ENCODE results near the gene PMP22.

The PMP22 gene

GRCh38 chr17:15301845-15302244 is 36.7 kb upstream of the PMP22 start:
- no peaks in the 10 kb centered on the region for H3K36me3 ChIP-seq (replicated peaks in 1 of 2; ENCODE audit: control insufficient read depth in 2 of 2, insufficient read depth in 2 of 2, low read length in 2 of 2)
- H2BK120ac ChIP-seq (ENCODE audit: low read depth, low read length), result no peak overlapping the region
- H3K9me3 ChIP-seq (replicated peaks in 1 of 2; ENCODE audit: control insufficient read depth in 2 of 2, insufficient read depth in 1 of 2, low read depth in 1 of 2, low read length in 2 of 2), result peaks cover 0 to 5% of the 10 kb centered on the region in 2 donors
- no peak overlapping the region for H4K8ac ChIP-seq (ENCODE audit: low read depth, low read length)
- no peak overlapping the region for H2BK5ac ChIP-seq (ENCODE audit: low read length)
- no peak for DNase-seq (ENCODE audit: low spot score)
- no peak overlapping the region for H3K23ac ChIP-seq (ENCODE audit: low read depth, low read length, poor library complexity)
- H2AK5ac ChIP-seq (ENCODE audit: low read depth, low read length), result no peak overlapping the region
- no peak overlapping the region for H2BK12ac ChIP-seq (ENCODE audit: low read length)
- no peaks in the 10 kb centered on the region for H3K79me1 ChIP-seq (ENCODE audit: low read depth, low read length)
- H3K4me3 ChIP-seq (ENCODE audit: low read length in 2 of 2), result no peak overlapping the region
- no peak overlapping the region for H2AFZ ChIP-seq (ENCODE audit: low read length)
- H3K14ac ChIP-seq (ENCODE audit: low read length), result no peak overlapping the region
- no CpG with 5 or more reads among the region's 6 CpGs for WGBS, 2 donors (ENCODE audit: extremely low coverage in 2 of 2, insufficient read length in 2 of 2, insufficient replicate concordance in 1 of 2)
- H3K27me3 ChIP-seq (ENCODE audit: control insufficient read depth in 3 of 3, insufficient read depth in 3 of 3, low read depth in 1 of 3, low read length in 3 of 3), result peaks cover 0 to 3% (median 2%) of the 10 kb centered on the region in 3 experiments
- no peak overlapping the region for H3K4me2 ChIP-seq (ENCODE audit: insufficient read depth, low read length, poor library complexity, severe bottlenecking)
- H2BK15ac ChIP-seq (ENCODE audit: low read length), result no peak overlapping the region
- H4K91ac ChIP-seq (ENCODE audit: low read depth, low read length, poor library complexity), result no peak overlapping the region
- peak overlapping the region; percentile 10 for H3K4ac ChIP-seq (ENCODE audit: low read length)
- peak overlapping the region; percentile 61 for H3K18ac ChIP-seq (ENCODE audit: low read length)
- H3K27ac ChIP-seq (replicated peaks; ENCODE audit: low read length), result no peak overlapping the region
- no peak overlapping the region for H3K9ac ChIP-seq (ENCODE audit: low read depth, low read length, poor library complexity)
- peaks cover 0 to 3% of the 10 kb centered on the region in 2 donors for H3K4me1 ChIP-seq (ENCODE audit: control insufficient read depth in 2 of 2, insufficient read depth in 1 of 2, low read depth in 1 of 2, low read length in 2 of 2)

GRCh38 chr17:15298176-15298575 is 33.0 kb upstream of the PMP22 start:
- no peak overlapping the region for H3K23ac ChIP-seq (ENCODE audit: low read depth, low read length, poor library complexity)
- no peak overlapping the region for H3K18ac ChIP-seq (ENCODE audit: low read length)
- no CpG with 5 or more reads among the region's 5 CpGs for WGBS, 2 donors (ENCODE audit: extremely low coverage in 2 of 2, insufficient read length in 2 of 2, insufficient replicate concordance in 1 of 2)
- no peak overlapping the region for H3K9ac ChIP-seq (ENCODE audit: low read depth, low read length, poor library complexity)
- no peaks in the 10 kb centered on the region for H3K36me3 ChIP-seq (replicated peaks in 1 of 2; ENCODE audit: control insufficient read depth in 2 of 2, insufficient read depth in 2 of 2, low read length in 2 of 2)
- DNase-seq (ENCODE audit: low spot score), result no peak
- H2AK5ac ChIP-seq (ENCODE audit: low read depth, low read length), result no peak overlapping the region
- H2BK15ac ChIP-seq (ENCODE audit: low read length), result no peak overlapping the region
- H3K79me1 ChIP-seq (ENCODE audit: low read depth, low read length), result no peaks in the 10 kb centered on the region
- no peak overlapping the region for H3K4ac ChIP-seq (ENCODE audit: low read length)
- H4K8ac ChIP-seq (ENCODE audit: low read depth, low read length), result no peak overlapping the region
- H3K27me3 ChIP-seq (ENCODE audit: control insufficient read depth in 3 of 3, insufficient read depth in 3 of 3, low read depth in 1 of 3, low read length in 3 of 3), result no peaks in the 10 kb centered on the region
- no peak overlapping the region for H2BK120ac ChIP-seq (ENCODE audit: low read depth, low read length)
- H3K4me2 ChIP-seq (ENCODE audit: insufficient read depth, low read length, poor library complexity, severe bottlenecking), result no peak overlapping the region
- H2AFZ ChIP-seq (ENCODE audit: low read length), result no peak overlapping the region
- H3K27ac ChIP-seq (replicated peaks; ENCODE audit: low read length), result no peak overlapping the region
- H3K4me3 ChIP-seq (ENCODE audit: low read length in 2 of 2), result no peak overlapping the region
- H3K4me1 ChIP-seq (ENCODE audit: control insufficient read depth in 2 of 2, insufficient read depth in 1 of 2, low read depth in 1 of 2, low read length in 2 of 2), result peaks cover 0 to 1% of the 10 kb centered on the region in 2 donors
- no peak overlapping the region for H3K14ac ChIP-seq (ENCODE audit: low read length)
- peaks cover 0 to 5% of the 10 kb centered on the region in 2 donors for H3K9me3 ChIP-seq (replicated peaks in 1 of 2; ENCODE audit: control insufficient read depth in 2 of 2, insufficient read depth in 1 of 2, low read depth in 1 of 2, low read length in 2 of 2)
- H2BK5ac ChIP-seq (ENCODE audit: low read length), result no peak overlapping the region
- no peak overlapping the region for H2BK12ac ChIP-seq (ENCODE audit: low read length)
- H4K91ac ChIP-seq (ENCODE audit: low read depth, low read length, poor library complexity), result no peak overlapping the region

GRCh38 chr17:15293558-15293957 is 28.4 kb upstream of the PMP22 start:
- WGBS, 2 donors (ENCODE audit: extremely low coverage in 2 of 2, insufficient read length in 2 of 2, insufficient replicate concordance in 1 of 2), result no CpG with 5 or more reads among the region's 3 CpGs
- no peak overlapping the region for H2BK5ac ChIP-seq (ENCODE audit: low read length)

GRCh38 chr17:15291674-15292361 is 26.7 kb upstream of the PMP22 start:
- Histone ChIP-seq H3K4me3 (ENCODE audit: low read length in 2 of 2) (no peak overlapping the region), H3K4me2 (ENCODE audit: insufficient read depth, low read length, poor library complexity, severe bottlenecking) (no peak overlapping the region), H3K4me1 (ENCODE audit: control insufficient read depth in 2 of 2, insufficient read depth in 1 of 2, low read depth in 1 of 2, low read length in 2 of 2) (peaks cover 0 to 8% of the 10 kb centered on the region in 2 donors), H3K18ac (ENCODE audit: low read length) (no peak overlapping the region), H2BK15ac (ENCODE audit: low read length) (no peak overlapping the region), H2BK120ac (ENCODE audit: low read depth, low read length) (no peak overlapping the region), H3K9me3 (replicated peaks in 1 of 2; ENCODE audit: control insufficient read depth in 2 of 2, insufficient read depth in 1 of 2, low read depth in 1 of 2, low read length in 2 of 2) (peaks cover 0 to 4% of the 10 kb centered on the region in 2 donors), H3K27ac (replicated peaks; ENCODE audit: low read length) (no peak overlapping the region), H2BK5ac (ENCODE audit: low read length) (no peak overlapping the region), H4K8ac (ENCODE audit: low read depth, low read length) (no peak overlapping the region), H2AK5ac (ENCODE audit: low read depth, low read length) (no peak overlapping the region), H3K36me3 (replicated peaks in 1 of 2; ENCODE audit: control insufficient read depth in 2 of 2, insufficient read depth in 2 of 2, low read length in 2 of 2) (no peaks in the 10 kb centered on the region), H3K4ac (ENCODE audit: low read length) (no peak overlapping the region), H3K27me3 (ENCODE audit: control insufficient read depth in 3 of 3, insufficient read depth in 3 of 3, low read depth in 1 of 3, low read length in 3 of 3) (no peaks in the 10 kb centered on the region), H4K91ac (ENCODE audit: low read depth, low read length, poor library complexity) (no peak overlapping the region), H3K9ac (ENCODE audit: low read depth, low read length, poor library complexity) (no peak overlapping the region), H2AFZ (ENCODE audit: low read length) (no peak overlapping the region), H3K79me1 (ENCODE audit: low read depth, low read length) (no peaks in the 10 kb centered on the region), H3K14ac (ENCODE audit: low read length) (no peak overlapping the region), H2BK12ac (ENCODE audit: low read length) (no peak overlapping the region), H3K23ac (ENCODE audit: low read depth, low read length, poor library complexity) (no peak overlapping the region)
- no CpG with 5 or more reads among the region's 8 CpGs for WGBS, 2 donors (ENCODE audit: extremely low coverage in 2 of 2, insufficient read length in 2 of 2, insufficient replicate concordance in 1 of 2)
- DNase-seq (ENCODE audit: low spot score), result no peak

More at GRCh38 chr17:15293558-15293957, 28.4 kb upstream of the PMP22 start:
- Histone ChIP-seq H3K4me1 (ENCODE audit: control insufficient read depth in 2 of 2, insufficient read depth in 1 of 2, low read depth in 1 of 2, low read length in 2 of 2) (peaks cover 0 to 8% of the 10 kb centered on the region in 2 donors), H3K27me3 (ENCODE audit: control insufficient read depth in 3 of 3, insufficient read depth in 3 of 3, low read depth in 1 of 3, low read length in 3 of 3) (no peaks in the 10 kb centered on the region), H4K91ac (ENCODE audit: low read depth, low read length, poor library complexity) (no peak overlapping the region), H2AFZ (ENCODE audit: low read length) (no peak overlapping the region), H3K9ac (ENCODE audit: low read depth, low read length, poor library complexity) (no peak overlapping the region), H2BK15ac (ENCODE audit: low read length) (no peak overlapping the region), H3K36me3 (replicated peaks in 1 of 2; ENCODE audit: control insufficient read depth in 2 of 2, insufficient read depth in 2 of 2, low read length in 2 of 2) (no peaks in the 10 kb centered on the region), H2BK120ac (ENCODE audit: low read depth, low read length) (no peak overlapping the region), H3K27ac (replicated peaks; ENCODE audit: low read length) (no peak overlapping the region), H3K4me2 (ENCODE audit: insufficient read depth, low read length, poor library complexity, severe bottlenecking) (no peak overlapping the region), H3K4me3 (ENCODE audit: low read length in 2 of 2) (no peak overlapping the region), H3K14ac (ENCODE audit: low read length) (no peak overlapping the region), H2BK12ac (ENCODE audit: low read length) (no peak overlapping the region), H3K9me3 (replicated peaks in 1 of 2; ENCODE audit: control insufficient read depth in 2 of 2, insufficient read depth in 1 of 2, low read depth in 1 of 2, low read length in 2 of 2) (peaks cover 0 to 4% of the 10 kb centered on the region in 2 donors), H4K8ac (ENCODE audit: low read depth, low read length) (no peak overlapping the region), H2AK5ac (ENCODE audit: low read depth, low read length) (no peak overlapping the region), H3K4ac (ENCODE audit: low read length) (no peak overlapping the region), H3K18ac (ENCODE audit: low read length) (no peak overlapping the region), H3K79me1 (ENCODE audit: low read depth, low read length) (no peaks in the 10 kb centered on the region), H3K23ac (ENCODE audit: low read depth, low read length, poor library complexity) (no peak overlapping the region)
- no peak for DNase-seq (ENCODE audit: low spot score)

Measured in neuronal stem cell (in vitro differentiated cells).